H1 (cell line): ENCODE results near the gene CD34. TPM values are rescaled to one million over a fixed set of nuclear protein-coding genes. Genes with fewer than 3 reads are reported as not detected.

Source experiments
- CTCF ChIA-PET: fragments of 300-600 bp; sonication (Branson Sonifier 250); formaldehyde crosslinking; loops from one replicate; lab custom pipeline; 2021; ENCODE audit not compliant: partially characterized antibody; lab: Charles Lee
- POLR2A ChIA-PET: fragments of 300-600 bp; sonication (Branson Sonifier 250); formaldehyde crosslinking; loops from one replicate; lab custom pipeline; 2021; ENCODE audit warnings: inconsistent platforms; ENCODE audit not compliant: partially characterized antibody; lab: Charles Lee
- DNase-seq, 2 experiments: peaks; one replicate each; pipeline versions ENCODE4 v3.0.0 to v3.0.0-alpha.2; 2010 to 2022; ENCODE audit warnings: low spot score in 2 of 2, low read depth in 1 of 2, mixed read lengths in 1 of 2
- FAIRE-seq: peaks from 2 replicates; lab custom pipeline; 2011; peaks lifted over from hg19 to GRCh38; lab: Jason Lieb, UNC
- H2AFZ ChIP-seq: 2 replicates; pipeline ENCODE4 v1.8.1; 2012; ENCODE audit warnings: low read length, inconsistent platforms
- H2AK5ac ChIP-seq: 2 replicates; pipeline ENCODE4 v1.6.1; 2013; ENCODE audit warnings: low read depth, low read length
- H2BK120ac ChIP-seq: replicated peaks from 2 replicates; pipeline ENCODE3; 2013; ENCODE audit warnings: low read depth, low read length, inconsistent platforms
- H2BK12ac ChIP-seq: 2 replicates; pipeline ENCODE4 v1.6.1; 2013; ENCODE audit warnings: low read depth, low read length
- H2BK15ac ChIP-seq: 2 replicates; pipeline ENCODE4 v1.6.1; 2013; ENCODE audit warnings: low read length
- H2BK20ac ChIP-seq: 2 replicates; pipeline ENCODE4 v1.6.1; 2013; ENCODE audit warnings: low read length
- H2BK5ac ChIP-seq: 2 replicates; pipeline ENCODE4 v1.6.1; 2013; ENCODE audit warnings: low read depth, low read length
- H3K14ac ChIP-seq: 2 replicates; pipeline ENCODE4 v1.6.1; 2013; ENCODE audit warnings: inconsistent platforms; ENCODE audit not compliant: insufficient read length
- H3K18ac ChIP-seq: 2 replicates; pipeline ENCODE4 v1.6.1; 2013; ENCODE audit warnings: low read length; ENCODE audit errors: extremely low read depth
- H3K23ac ChIP-seq: 2 replicates; pipeline ENCODE4 v1.6.1; 2013; ENCODE audit warnings: inconsistent platforms; ENCODE audit not compliant: insufficient read length
- H3K23me2 ChIP-seq: 2 replicates; pipeline ENCODE4 v1.6.1; 2013; ENCODE audit warnings: low read depth, low read length
- H3K27ac ChIP-seq: 2 replicates; pipeline ENCODE4 v1.6.1; 2011; ENCODE audit warnings: low read depth, low read length, inconsistent platforms
- H3K27me3 ChIP-seq, 4 experiments: replicated peaks in 1 of 4; 1 replicate in 1 of 4; 2 replicates in 3 of 4; pipeline versions ENCODE4 v1.6.1 to v1.8.1; 2011 to 2013; ENCODE audit warnings: low read length in 3 of 4, mild to moderate bottlenecking in 3 of 4, inconsistent platforms in 2 of 4, mixed read lengths in 2 of 4, moderate library complexity in 1 of 4; ENCODE audit not compliant: control insufficient read depth in 3 of 4, insufficient read depth in 3 of 4; ENCODE audit errors: extremely low read depth in 1 of 4
- H3K36me3 ChIP-seq, 4 experiments: 2 replicates each; pipeline versions ENCODE4 v1.6.1 to v1.8.1; 2011 to 2013; ENCODE audit warnings: mild to moderate bottlenecking in 4 of 4, low read length in 3 of 4, moderate library complexity in 2 of 4, control low read depth in 1 of 4, inconsistent platforms in 1 of 4; ENCODE audit not compliant: insufficient read depth in 4 of 4, control insufficient read depth in 2 of 4
- H3K4ac ChIP-seq: replicated peaks from 2 replicates; pipeline ENCODE3; 2013; ENCODE audit warnings: low read length, low read depth, mixed read lengths, inconsistent platforms; ENCODE audit not compliant: insufficient read length
- H3K4me1 ChIP-seq, 4 experiments: replicated peaks in 1 of 4; 1 replicate in 1 of 4; 2 replicates in 3 of 4; pipeline versions ENCODE4 v1.6.1 to v1.8.1; 2011 to 2013; ENCODE audit warnings: low read length in 3 of 4, inconsistent platforms in 2 of 4, mixed read lengths in 1 of 4; ENCODE audit not compliant: insufficient read depth in 4 of 4, control insufficient read depth in 3 of 4
- H3K4me2 ChIP-seq, 2 experiments: 2 replicates each; pipeline versions ENCODE4 v1.6.1 to v1.8.1; 2011 to 2013; ENCODE audit warnings: low read depth in 2 of 2, low read length in 2 of 2, control low read depth in 1 of 2, inconsistent platforms in 1 of 2, mild to moderate bottlenecking in 1 of 2; ENCODE audit not compliant: insufficient read depth in 1 of 2
- H3K4me3 ChIP-seq, 4 experiments: fragments of 200-600, 300-600 bp in 1 of 4; sonication (generic), shearing (Covaris generic), sonication (Bioruptor Twin) in 1 of 4; 2 replicates each; pipeline versions ENCODE4 v1.5.1 to v1.8.1; 2011 to 2016; ENCODE audit warnings: low read length in 4 of 4, low read depth in 3 of 4, control low read depth in 2 of 4, inconsistent platforms in 2 of 4, mild to moderate bottlenecking in 2 of 4, mixed read lengths in 1 of 4, moderate library complexity in 1 of 4; ENCODE audit not compliant: insufficient read depth in 2 of 4; ENCODE audit errors: extremely low read depth in 1 of 4
- H3K56ac ChIP-seq: replicated peaks from 2 replicates; pipeline ENCODE3; 2013; ENCODE audit warnings: low read depth, mild to moderate bottlenecking, mixed read lengths, low read length, inconsistent platforms; ENCODE audit not compliant: insufficient read length
- H3K79me1 ChIP-seq: 2 replicates; pipeline ENCODE4 v1.6.1; 2013; ENCODE audit warnings: low read depth, low read length, control low read depth
- H3K79me2 ChIP-seq, 2 experiments: 2 replicates each; pipeline versions ENCODE4 v1.6.1 to v1.8.1; 2012 to 2013; ENCODE audit warnings: low read length in 2 of 2, mild to moderate bottlenecking in 2 of 2, inconsistent platforms in 1 of 2; ENCODE audit not compliant: insufficient read depth in 2 of 2, control insufficient read depth in 1 of 2
- H3K9ac ChIP-seq, 4 experiments: replicated peaks in 1 of 4; 1 replicate in 1 of 4; 2 replicates in 3 of 4; pipeline versions ENCODE4 v1.6.1 to v1.8.1; 2011 to 2013; ENCODE audit warnings: low read depth in 3 of 4, low read length in 3 of 4, control low read depth in 2 of 4, mild to moderate bottlenecking in 2 of 4, moderate library complexity in 2 of 4, inconsistent platforms in 1 of 4; ENCODE audit errors: extremely low read depth in 1 of 4
- H3K9me3 ChIP-seq, 2 experiments: 2 replicates each; pipeline versions ENCODE4 v1.6.1 to v1.8.1; 2012 to 2013; ENCODE audit warnings: mild to moderate bottlenecking in 2 of 2, moderate library complexity in 2 of 2, control low read depth in 1 of 2, inconsistent platforms in 1 of 2, low read depth in 1 of 2, low read length in 1 of 2, mixed read lengths in 1 of 2; ENCODE audit not compliant: insufficient read depth in 2 of 2
- H4K20me1 ChIP-seq, 2 experiments: replicated peaks in 1 of 2; 2 replicates each; pipeline versions ENCODE3 to v1.8.1; 2011 to 2013; ENCODE audit warnings: inconsistent platforms in 2 of 2, low read length in 2 of 2, mild to moderate bottlenecking in 1 of 2; ENCODE audit not compliant: insufficient read depth in 2 of 2, control insufficient read depth in 1 of 2
- H4K5ac ChIP-seq: 2 replicates; pipeline ENCODE4 v1.6.1; 2013; ENCODE audit warnings: low read length, low read depth, mixed read lengths, inconsistent platforms; ENCODE audit not compliant: insufficient read length
- H4K8ac ChIP-seq: 2 replicates; pipeline ENCODE4 v1.8.0; 2013; ENCODE audit warnings: mild to moderate bottlenecking, moderate library complexity, low read length, inconsistent platforms; ENCODE audit not compliant: insufficient read depth; ENCODE audit errors: extremely low read depth
- H4K91ac ChIP-seq: replicated peaks from 2 replicates; pipeline ENCODE3; 2013; ENCODE audit warnings: low read length, mixed read lengths, inconsistent platforms; ENCODE audit not compliant: insufficient read length
- CBX8 ChIP-seq: fragments of 300-800, 300-1000 bp; sonication (generic); IDR thresholded peaks from 2 replicates; pipeline ENCODE4 v1.7.1; 2016; ENCODE audit warnings: low read depth, low read length, borderline replicate concordance
- JUND ChIP-seq: IDR thresholded peaks from 2 replicates; pipeline ENCODE4 v1.6.1; 2011; ENCODE audit warnings: mild to moderate bottlenecking, improper control_type of control experiment, low read length
- PHF8 ChIP-seq: fragments of 200-600 bp; sonication (generic); conservative IDR thresholded peaks from 2 replicates; pipeline ENCODE4 v1.7.1; 2012; ENCODE audit warnings: low read depth, mild to moderate bottlenecking, inconsistent platforms, low read length, moderate library complexity
- POLR2A ChIP-seq, 2 experiments: IDR thresholded peaks; 1 replicate in 1 of 2; 2 replicates in 1 of 2; pipeline ENCODE4 v1.6.1; 2011; ENCODE audit warnings: low read depth in 2 of 2, low read length in 2 of 2, mild to moderate bottlenecking in 2 of 2; ENCODE audit errors: control extremely low read depth in 1 of 2
- RBBP5 ChIP-seq: IDR thresholded peaks from 2 replicates; pipeline ENCODE4 v1.7.1; 2012; ENCODE audit warnings: low read depth, mild to moderate bottlenecking, inconsistent platforms, low read length, moderate library complexity, borderline replicate concordance
- RNF2 ChIP-seq: fragments of 200-900, 300-1000 bp; sonication (generic); IDR thresholded peaks from 2 replicates; pipeline ENCODE4 v1.7.1; 2016; ENCODE audit warnings: borderline replicate concordance, low read depth, mild to moderate bottlenecking, antibody characterized with exemption, low read length; ENCODE audit not compliant: poor library complexity, severe bottlenecking; ENCODE audit errors: missing control alignments
- SAP30 ChIP-seq: fragments of 300-600 bp; sonication (generic); IDR thresholded peaks from 2 replicates; pipeline ENCODE4 v1.7.1; 2012; ENCODE audit warnings: low read length, moderate library complexity, mild to moderate bottlenecking, inconsistent platforms; ENCODE audit not compliant: insufficient read depth, insufficient replicate concordance
- SIN3A ChIP-seq, 2 experiments: IDR thresholded peaks in 1 of 2; conservative IDR thresholded peaks in 1 of 2; 2 replicates each; pipeline ENCODE4 v1.6.1; 2011 to 2012; ENCODE audit warnings: low read length in 2 of 2, improper control_type of control experiment in 1 of 2, low read depth in 1 of 2, mild to moderate bottlenecking in 1 of 2
- TEAD4 ChIP-seq: IDR thresholded peaks from 2 replicates; pipeline ENCODE4 v1.6.1; 2012; ENCODE audit warnings: low read depth, low read length, inconsistent platforms, mixed read lengths
- ZNF274 ChIP-seq: IDR thresholded peaks from 2 replicates; pipeline ENCODE4 v1.7.0; 2012; ENCODE audit warnings: low read length, borderline replicate concordance; ENCODE audit errors: extremely low read depth
- WGBS, 2 experiments: shearing (Covaris generic) in 1 of 2; methylation state at CpG; one replicate each; pipeline versions ENCODE4 v1.1.6 to v1.1.7; 2013 to 2015; ENCODE audit warnings: low lambda C conversion rate in 2 of 2, mixed read lengths in 2 of 2, inconsistent platforms in 1 of 2, low coverage in 1 of 2, missing lambda C conversion rate in 1 of 2; ENCODE audit not compliant: insufficient replicate concordance in 2 of 2, insufficient coverage in 1 of 2, insufficient read length in 1 of 2; ENCODE audit errors: extremely low coverage in 1 of 2, missing lambda C conversion rate in 1 of 2; 5-methylcytosine and 5-hydroxymethylcytosine counted together
- polyA plus RNA-seq, 7 experiments: library from polyadenylated mRNA; depleted of rRNA in 3 of 7; stranded (reverse) in 5 of 7; unstranded in 2 of 7; fragments of >200 nt in 5 of 7; fragments of 200-250 nt in 2 of 7; gene quantifications; 1 replicate in 5 of 7; 2 replicates in 1 of 7; 4 replicates in 1 of 7; pipeline versions ENCODE4 v1.2.1 to v1.2.3, GENCODE V29; 2011 to 2013; ENCODE audit warnings: missing spikeins in 2 of 7, mixed read lengths in 2 of 7
- total RNA-seq: library from RNA; stranded (reverse); fragmentation: NEBNext Ultra II Directional; extraction: Animal tissue kit (Norgen Biotek cat#: 25700); gene quantifications from 2 replicates; pipeline ENCODE4 v1.2.1, GENCODE V29; 2021
- TF ChIP-seq, protein P1 (sequence below): IDR thresholded peaks from 2 replicates; pipeline ENCODE4 v1.6.1; 2012; ENCODE audit warnings: inconsistent platforms

CD34 gene
- total and polyA plus RNA-seq, 2 of the 8 experiments (the other 6 are each of a cell fraction or from before 2014, with no cell fraction given) = 0.39 to 0.54 TPM

DNA sequence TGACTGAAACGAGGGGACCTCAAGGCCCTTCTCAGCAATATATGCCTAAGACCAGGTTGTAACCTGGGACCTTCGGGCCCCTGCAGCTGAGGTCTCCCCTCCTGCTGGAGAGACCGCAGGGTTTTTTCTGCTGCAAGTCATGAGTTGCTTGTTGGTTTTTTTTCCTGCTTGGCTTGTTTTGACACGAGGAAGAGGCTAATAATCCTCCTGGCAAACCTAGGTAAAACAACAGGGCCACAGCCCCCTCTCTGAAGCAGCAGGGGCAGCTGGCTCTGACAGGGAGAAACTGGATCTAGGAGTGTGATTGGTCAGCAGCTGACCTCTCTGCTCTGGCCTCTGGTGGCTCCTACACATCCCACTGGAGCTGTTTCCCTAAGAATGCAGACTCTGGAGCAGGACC lies 69.0 kb downstream of the CD34 start:
- H2AFZ ChIP-seq = no peak overlapping the region
- TF ChIP-seq TEAD4 = no peak
- no peak for TF ChIP-seq JUND
- TF ChIP-seq RBBP5 = no peak
- no peak for TF ChIP-seq SAP30
- no peak for TF ChIP-seq SIN3A (conservative IDR thresholded peaks at IDR 0.05 in 1 of 2, IDR thresholded peaks at IDR 0.05 in 1 of 2; ENCODE audit: low read depth in 1 of 2, low read length in 2 of 2)
- TF ChIP-seq RNF2 = no peak
- TF ChIP-seq ZNF274 = no peak
- no peak for TF ChIP-seq PHF8
- TF ChIP-seq, protein P1, sequence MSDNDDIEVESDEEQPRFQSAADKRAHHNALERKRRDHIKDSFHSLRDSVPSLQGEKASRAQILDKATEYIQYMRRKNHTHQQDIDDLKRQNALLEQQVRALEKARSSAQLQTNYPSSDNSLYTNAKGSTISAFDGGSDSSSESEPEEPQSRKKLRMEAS = no peak
- no peak for TF ChIP-seq CBX8
- TF ChIP-seq POLR2A (IDR thresholded peaks at IDR 0.05; ENCODE audit: control extremely low read depth in 1 of 2, low read depth in 2 of 2, low read length in 2 of 2) = no peak
- H3K23ac ChIP-seq = no peak overlapping the region
- FAIRE-seq (no peak), DNase-seq (no peak)
- no peaks in the 10 kb centered on the region for H3K9me3 ChIP-seq
- no peak overlapping the region for H3K4me3 ChIP-seq
- no peak overlapping the region for H2AK5ac ChIP-seq
- H2BK20ac ChIP-seq = no peak overlapping the region
- H3K4me2 ChIP-seq = no peak overlapping the region
- WGBS, 2 experiments = 87% methylated on average over 4 of the region's 4 CpGs; no CpG with 5 or more reads in 1 of the 2 experiments
- H3K36me3 ChIP-seq = no peaks in the 10 kb centered on the region
- ChIA-PET CTCF (interaction anchor here (1.1 to 6.5 kb wide), 9 partner anchors 9 to 121 kb away, joined by 3 to 56 read pairs (median 13); no protein-coding TSS in a partner anchor), POLR2A (interaction anchor here (1.0 to 1.3 kb wide), 2 partner anchors 8 to 13 kb away, joined by 3 read pairs; no protein-coding TSS in a partner anchor)
- H3K4me1 ChIP-seq = peaks cover 0 to 3% (median 1%) of the 10 kb centered on the region in 4 experiments; a peak in 3 of 7 replicates
- H3K4ac ChIP-seq = no peak overlapping the region
- no peak overlapping the region for H4K5ac ChIP-seq
- H4K20me1 ChIP-seq = no peaks in the 10 kb centered on the region
- H3K9ac ChIP-seq = no peak overlapping the region
- no peaks in the 10 kb centered on the region for H3K79me2 ChIP-seq
- H4K8ac ChIP-seq = no peak overlapping the region; the same call in 1 of the 2 replicates
- H3K27me3 ChIP-seq = no peaks in the 10 kb centered on the region
- no peak overlapping the region for H3K18ac ChIP-seq
- H2BK12ac ChIP-seq = no peak overlapping the region
- no peak overlapping the region for H2BK120ac ChIP-seq
- H3K14ac ChIP-seq = no peak overlapping the region
- H3K56ac ChIP-seq = no peak overlapping the region
- H3K79me1 ChIP-seq = no peaks in the 10 kb centered on the region
- no peak overlapping the region for H2BK5ac ChIP-seq
- no peak overlapping the region for H2BK15ac ChIP-seq
- H3K27ac ChIP-seq = no peak overlapping the region
- H3K23me2 ChIP-seq = no peaks in the 10 kb centered on the region
- H4K91ac ChIP-seq = no peak overlapping the region
